Stimulated activated CD8-positive, alpha-beta memory T cell treated with anti-CD3 and anti-CD28 coated beads, Interleukin-4, amount 100 ng/mL, for 48 hours (primary cell): ENCODE measurements around the gene ADAM19.
A peak's percentile ranks its signal among the peaks of the same experiment; 100 is the strongest.

Source experiments
- DNase-seq: peaks from one replicate; pipeline ENCODE4 v3.0.0-alpha.2; 2020

ADAM19 gene

DNA sequence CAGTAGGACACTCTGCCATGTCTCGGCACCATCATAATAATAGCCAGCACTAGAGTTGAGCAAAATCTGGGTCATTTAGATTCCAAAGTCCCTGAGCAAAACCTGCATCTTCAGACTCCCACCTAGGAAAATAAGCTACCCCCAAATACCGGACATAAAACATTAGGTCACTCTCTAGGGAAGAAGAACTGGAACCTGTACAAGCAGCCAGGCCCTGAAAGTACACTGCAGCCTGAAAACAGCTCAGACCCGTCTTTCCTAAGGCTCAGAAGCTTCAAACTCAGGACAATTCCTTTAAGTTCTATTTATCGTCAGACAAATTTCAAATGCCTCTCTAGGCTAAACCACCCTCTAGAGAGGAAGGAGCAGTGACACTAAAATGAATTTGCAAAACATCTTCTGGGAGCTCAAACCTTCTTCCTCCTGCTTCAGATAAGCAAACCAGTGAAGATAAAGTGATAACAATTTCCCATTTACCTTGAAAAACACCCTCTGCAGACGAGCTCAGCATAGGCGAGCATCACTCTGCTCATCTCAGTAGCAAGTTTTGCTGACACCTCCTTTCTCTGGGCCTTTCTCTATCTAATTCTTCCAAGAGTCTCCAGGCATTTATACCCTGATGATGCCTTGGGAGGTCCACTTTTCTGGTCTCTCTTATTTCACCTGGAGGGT lies 34.0 kb downstream of the ADAM19 start:
- DNase-seq: no peak

DNA sequence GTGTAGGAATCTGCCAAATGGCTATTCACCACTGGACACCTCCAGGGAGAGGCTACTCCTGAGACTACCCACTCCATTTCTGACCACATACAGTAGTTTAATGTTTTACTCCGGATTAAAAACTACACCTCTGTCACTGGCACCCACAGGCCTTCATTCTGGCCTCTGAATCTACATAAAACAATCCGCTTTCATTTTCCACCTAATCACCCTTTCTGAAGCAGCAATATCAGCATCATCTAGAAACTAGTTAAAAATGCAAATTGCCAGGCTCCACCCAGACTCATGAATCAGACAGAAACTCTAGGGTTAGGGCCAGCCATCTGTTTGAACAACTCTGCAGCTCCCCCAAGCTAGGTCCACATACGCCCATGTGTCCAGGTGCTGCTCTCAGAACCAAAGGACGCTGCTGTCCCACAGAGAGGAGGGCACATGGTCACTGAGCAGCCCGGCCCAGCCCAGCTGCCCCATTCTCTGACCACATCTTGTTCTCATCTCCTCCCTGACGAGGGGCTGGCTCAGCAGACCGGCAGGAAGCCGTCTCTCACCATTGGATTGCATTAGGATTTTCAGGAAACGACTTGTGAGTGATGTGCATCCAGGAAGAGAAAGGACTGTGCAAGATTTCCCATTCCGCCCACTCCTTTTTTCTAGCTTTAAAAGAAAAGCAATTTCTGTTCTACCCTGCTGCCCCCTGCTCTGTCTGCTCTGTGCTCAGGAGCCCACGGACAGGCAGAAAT lies 34.7 kb downstream of the ADAM19 start:
- peak; percentile 62 for DNase-seq

DNA sequence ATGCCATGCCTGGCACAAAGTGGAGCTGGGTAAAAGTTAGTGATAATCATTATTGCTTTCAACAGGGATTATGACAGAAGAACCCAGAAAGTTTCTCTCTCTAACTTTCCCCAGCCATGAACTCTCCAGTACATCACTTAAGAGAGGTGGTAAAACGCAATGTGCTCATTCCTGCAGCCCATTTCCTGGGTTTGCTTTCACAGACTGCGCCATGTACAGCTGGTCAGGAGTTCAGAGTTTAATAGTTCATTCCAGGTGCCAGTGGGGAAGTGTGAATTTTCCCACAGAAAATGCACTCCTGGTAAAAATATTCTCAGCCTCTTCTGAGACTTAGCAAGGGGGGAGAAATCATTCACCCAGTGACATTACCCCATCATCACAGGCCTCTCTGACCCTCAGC lies 35.5 kb downstream of the ADAM19 start:
- no peak for DNase-seq

DNA sequence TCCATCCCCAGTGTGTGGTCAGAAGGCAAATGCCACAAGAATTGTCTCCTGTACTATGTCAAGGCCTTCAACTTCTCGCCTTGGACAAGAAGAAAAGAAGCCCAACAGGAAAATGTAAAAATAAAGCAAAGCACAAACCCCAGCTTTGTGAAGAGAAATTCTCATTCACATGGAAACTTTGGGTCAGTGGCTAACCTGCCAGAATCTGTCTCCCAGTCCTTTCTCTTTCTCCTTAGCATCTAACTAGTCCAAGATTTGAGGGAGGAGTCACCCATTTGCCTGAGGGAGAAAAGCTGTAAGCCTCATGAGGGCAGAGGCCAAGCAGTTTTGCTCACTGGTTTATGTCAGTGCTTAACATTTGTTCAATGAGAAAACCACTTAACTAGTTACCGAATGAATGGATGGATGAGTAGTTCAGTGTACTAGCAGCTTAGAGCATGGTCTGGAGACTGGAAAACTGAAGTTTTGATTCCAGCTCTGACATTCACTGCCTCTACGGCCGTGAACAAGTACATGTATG lies 36.0 kb downstream of the ADAM19 start:
- DNase-seq: no peak

DNA sequence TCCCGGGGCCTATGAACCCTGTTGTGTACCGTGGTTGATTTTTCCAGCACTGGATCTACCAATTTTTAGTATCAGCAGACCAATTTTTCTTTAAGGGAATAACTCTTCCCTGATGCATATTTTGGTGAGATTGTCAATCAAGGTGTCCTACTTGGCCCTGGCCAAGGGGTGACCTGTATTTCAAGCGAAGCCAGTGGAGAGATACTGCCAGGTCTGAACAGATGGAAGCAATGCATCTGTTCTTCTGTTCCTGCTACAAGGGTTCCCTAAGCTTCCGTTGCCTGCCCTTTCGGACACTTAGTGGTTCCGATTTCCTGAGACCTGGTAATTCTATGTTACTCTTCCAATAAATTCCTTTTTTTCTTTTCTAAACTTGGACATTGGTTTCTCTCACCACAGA lies 37.3 kb downstream of the ADAM19 start:
- no peak for DNase-seq

DNA sequence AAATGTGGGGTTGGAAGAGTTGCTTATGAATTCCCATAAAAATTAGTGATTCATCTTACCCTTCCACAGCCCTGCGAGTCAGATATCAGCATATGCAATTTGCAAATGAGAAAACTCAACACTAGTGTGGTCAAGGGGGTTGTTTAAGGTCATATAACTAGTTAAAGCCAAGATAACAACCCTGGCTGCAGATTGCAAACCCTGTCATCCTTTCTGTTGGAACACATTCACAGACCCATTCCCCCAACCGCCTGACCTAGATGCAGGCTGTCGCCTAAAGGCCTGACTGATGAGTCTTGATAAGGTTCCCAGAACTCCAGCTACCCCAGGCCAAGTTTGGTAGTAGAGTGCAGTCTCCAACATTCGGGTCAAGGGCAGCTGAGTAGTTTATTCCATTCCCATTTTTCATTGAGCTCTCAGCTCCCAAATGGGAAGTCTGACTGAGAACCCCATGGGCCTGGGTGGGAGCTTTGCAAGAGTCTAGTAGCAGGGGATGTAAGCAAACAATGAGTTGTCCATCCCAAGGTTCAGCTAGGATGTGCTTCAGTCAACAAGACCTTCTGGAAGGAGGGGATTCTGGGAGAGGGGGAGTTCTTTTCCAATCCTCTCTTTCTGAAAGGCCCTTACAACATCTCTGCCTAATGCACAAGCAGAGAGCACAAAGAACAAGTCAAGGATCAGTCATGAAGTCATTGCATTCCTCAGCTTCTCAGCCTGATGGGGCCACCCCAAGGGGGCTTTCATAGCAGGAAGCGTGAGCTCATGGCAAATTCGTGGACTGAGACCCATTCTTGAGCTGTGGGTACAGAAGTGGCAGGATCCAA lies 40.3 kb downstream of the ADAM19 start:
- DNase-seq: no peak

DNA sequence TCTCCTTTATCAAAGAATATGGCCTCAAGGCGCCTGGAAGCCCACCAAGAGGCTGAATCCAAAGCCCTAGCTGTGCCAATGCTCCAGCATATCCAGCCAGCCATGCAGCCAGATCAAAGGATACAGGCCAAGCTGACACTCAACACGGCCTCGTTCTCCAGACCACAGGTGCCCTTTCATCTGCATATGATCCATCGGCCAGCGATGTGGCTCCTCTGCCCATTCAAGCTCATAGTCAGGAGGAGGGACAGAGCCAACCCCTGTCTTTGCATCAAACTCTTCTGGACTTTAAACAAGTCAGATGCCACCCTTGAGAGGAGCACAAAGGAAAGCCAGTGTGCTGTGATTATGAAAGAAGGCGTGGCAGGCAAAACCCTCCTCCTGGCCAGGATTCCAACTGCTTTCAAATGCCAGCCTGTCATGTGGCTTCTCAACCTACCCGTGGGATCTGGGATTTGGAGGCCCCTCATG lies 42.5 kb downstream of the ADAM19 start:
- no peak for DNase-seq

DNA sequence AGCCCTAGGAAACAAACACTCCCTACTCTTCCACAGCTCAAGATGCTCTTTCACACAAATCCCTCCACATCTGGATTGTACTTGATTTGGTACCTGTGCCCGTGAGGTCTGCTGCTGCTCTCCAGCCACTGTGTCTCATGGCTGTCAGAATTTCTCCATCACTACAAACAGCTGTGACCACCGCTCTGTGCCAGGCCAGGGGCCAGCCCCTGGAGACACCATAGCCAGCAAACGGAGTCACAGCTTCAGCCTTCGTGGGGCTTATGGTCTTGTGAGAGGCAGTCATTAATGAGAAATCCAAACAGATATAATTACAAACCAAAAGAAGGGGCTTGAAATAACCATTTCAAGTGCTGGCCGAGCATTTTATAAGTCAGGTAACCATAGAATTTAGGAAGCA lies 43.6 kb downstream of the ADAM19 start:
- no peak for DNase-seq

DNA sequence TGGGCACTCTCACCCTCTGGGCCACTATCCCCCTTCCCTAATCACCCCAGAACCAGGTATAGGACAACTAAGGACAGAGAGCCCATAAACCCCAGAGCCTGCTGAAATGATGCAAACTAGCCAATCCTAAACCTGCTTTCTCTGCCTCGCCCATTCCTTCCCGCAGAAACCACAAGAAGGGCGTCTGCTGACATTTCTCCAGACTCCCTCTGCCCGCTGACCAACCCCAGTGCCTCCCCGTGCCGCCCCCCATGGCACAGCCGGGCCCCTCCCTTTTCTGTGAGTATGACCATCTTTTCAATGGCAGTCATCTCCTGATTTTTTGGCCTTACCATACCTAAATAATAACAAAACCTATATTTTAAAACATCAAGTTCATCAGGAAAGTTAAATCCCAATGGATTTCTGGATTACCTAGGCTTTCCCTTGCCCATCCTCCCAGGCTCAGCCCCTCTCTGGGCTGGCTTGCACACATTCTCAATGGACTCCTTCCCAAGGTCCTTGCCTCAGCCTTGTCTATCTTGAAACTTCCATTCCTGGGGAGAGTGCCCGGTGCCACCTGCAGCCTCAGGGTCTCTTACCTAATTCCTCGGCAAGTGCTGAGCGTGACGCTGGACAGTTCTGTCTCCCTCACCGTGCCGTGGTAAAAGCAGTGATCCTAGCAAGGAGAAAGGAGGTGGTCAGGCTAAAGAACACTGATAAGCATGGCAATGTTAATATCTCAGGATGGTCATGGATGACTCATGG lies 45.2 kb downstream of the ADAM19 start:
- DNase-seq: no peak

DNA sequence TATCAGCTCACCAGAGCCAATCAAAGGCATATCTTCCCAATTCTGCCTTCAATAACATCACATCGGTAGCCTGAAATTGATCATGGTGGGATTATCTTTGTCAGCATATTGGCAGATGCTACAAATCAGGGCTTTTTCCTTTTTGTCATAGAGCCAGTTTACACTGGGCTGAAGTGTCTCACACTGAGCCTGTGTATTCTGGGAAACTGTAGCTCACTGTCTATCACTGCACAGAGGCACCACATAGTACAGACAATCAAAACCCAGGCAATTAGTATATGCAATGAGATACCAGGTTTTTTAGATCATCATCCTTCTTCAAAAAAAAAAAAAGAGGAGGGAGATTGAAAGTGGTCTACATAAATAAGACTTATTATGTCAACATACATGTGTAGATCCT lies 46.6 kb downstream of the ADAM19 start:
- DNase-seq: no peak

DNA sequence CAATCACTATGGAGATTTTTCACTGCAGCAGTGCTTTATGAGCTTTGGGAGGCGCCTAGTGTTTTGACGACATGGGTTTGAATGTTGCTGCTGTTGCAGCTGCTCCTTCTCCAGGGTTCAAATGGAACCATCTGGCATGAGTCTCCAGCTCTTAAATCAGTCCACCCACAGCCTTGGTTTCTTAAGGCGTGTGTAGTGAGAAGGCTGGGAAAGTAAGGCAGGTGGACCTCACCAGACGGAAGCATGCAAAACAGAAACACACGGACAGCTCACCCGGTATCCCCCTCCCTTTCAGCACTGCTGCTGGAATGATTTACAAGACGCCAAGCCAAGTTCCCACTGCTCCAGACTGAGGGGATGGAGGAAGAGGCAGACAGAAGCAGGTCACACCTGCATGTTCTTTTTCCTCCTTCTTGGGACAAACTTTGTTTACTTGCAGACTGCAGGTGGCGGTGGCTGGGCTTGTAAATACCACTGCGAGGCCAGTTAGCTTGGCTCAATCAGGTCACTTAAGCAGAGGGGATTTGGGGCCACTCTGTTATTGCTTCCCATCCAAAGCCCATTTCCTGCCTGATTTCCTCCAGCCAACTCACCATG lies 47.4 kb downstream of the ADAM19 start:
- no peak for DNase-seq

DNA sequence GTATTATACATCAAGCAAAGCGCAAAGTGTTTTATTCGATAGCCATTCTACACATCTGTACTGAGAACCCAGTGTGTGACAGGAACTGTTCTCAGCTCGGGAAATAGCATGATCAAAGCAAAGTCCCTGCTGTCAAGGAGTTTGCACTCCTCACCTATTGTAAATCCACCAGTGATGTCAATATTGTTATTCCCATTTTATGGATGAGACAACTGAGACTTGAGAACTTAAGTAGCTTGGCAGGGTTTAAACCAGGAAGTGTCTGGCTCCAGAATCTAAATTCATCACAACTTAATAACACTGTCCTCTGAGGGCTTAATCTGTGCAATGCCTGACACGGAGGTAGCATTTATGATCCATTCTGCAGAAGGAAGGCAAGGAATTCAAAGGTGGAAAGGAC lies 50.7 kb downstream of the ADAM19 start:
- DNase-seq: no peak

DNA sequence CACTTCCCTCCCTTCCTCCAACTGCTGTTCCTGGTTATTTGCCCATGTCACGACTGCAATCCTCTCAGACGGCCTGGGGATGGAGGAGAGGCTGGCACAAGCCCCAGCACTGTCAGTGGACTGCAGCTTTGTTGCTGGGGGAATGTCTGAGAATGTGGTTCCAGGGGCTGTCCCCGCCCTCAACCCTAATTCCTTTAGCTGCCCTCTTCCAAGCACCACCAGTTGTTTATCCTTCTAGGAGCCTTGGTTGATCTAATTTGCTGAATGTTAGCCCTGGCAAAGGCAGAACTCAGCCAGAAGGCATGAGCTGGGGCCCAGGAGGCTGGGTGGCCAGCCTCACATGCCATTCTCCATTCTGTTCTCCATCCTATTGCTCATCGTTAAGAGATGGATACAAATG lies 51.6 kb downstream of the ADAM19 start:
- no peak for DNase-seq

DNA sequence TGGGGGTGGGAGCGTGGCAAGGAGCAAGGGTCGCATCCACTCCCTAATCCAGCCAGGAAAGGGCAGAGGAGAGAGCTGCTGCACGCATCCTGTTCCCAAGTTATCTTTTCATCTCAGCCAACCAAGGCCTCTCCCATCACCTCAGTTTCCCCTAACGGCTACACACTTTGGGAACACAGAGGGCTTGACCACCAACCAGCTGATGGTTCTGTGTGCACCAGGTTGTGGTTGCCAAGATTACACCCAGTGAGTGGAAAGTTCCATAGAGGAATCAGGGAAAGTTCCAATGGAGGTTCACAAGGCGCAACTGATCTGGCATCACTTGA lies 53.9 kb downstream of the ADAM19 start:
- no peak for DNase-seq

DNA sequence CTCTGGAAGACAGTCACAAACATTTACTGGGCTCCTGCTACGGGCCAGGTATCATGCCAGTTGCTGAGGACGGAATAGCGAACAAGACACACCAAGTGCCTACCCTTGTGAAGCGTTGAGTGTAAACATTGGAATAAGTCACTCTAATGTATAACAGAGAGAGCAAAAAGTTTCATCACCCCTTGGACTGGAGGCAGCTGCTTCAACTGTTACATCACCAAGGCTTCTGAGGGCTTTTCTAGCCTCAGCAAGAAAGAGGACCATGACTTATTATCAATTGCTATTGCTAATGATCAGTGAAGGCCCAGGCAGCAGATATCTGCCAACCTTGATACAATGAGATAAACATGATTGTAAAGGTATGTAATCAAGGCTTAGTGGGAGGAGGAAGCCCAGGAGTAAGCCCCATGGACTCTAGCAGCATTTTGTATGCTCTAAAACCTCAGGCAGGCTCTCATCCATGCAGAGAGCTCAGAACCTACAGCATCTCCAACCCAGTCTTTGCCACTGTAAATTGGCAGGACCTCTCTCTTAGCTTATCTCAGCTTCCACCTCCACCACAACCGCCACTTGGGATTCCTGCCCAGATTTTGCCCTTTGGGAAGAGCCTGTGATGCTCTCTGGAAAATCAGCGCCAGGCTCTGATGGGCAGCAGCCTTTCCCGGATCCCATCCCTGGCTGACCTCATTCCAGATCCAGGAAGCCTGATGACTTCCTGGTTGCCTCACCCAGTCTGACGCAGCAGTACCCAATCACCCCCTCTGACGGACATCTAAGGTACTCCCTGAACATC lies 54.5 kb downstream of the ADAM19 start:
- no peak for DNase-seq

DNA sequence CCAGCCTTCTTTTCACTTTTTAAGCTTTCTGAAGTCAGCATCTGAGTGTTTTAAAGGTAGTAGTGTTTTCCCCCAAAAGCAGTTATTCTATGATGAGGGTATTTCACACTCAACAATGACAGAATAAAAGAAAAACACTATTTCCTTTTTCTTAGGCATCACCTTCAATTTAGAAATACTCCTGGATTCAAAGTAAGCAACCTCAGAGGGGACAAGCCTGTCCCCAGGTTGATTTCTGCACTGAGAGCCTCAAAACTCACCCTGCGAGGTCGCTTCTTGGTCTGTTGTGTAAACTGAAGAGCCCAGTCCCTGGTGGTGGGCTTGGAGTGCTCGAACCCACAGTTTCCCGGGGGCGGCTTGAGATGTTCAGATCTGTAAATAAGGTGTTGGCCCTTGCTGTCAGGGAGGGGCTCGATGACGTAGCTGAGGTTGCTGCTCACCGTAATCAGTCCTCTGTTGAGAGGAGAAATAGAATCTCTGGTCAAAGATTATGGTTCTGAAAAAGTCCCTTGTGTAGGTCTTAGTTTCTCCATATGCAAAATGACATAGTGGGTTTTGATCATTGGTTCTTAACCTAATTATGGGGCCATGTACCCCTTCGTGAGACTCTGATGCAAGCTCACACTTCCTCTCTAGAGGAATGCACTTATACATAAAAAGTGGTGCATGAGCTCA lies 55.9 kb downstream of the ADAM19 start:
- DNase-seq: no peak

DNA sequence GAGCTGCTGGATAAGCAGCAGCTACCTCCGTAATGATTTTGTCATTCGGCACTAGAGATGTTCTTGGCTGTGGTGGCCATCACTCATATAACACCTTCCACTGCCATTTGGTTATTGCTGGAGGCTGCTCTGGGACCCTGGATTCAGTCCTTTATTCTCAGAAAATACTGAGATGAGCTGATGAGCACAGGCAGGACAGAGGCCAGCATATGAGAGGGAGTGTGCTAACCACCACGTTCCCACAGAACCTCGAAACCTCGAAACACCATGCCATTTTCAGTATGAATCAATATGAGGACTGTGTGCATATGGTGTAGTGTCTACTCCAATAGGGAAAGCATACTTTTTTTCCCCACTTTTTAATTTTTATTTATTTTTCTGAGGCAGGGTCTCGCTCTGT lies 56.6 kb downstream of the ADAM19 start:
- peak; percentile 53 for DNase-seq

DNA sequence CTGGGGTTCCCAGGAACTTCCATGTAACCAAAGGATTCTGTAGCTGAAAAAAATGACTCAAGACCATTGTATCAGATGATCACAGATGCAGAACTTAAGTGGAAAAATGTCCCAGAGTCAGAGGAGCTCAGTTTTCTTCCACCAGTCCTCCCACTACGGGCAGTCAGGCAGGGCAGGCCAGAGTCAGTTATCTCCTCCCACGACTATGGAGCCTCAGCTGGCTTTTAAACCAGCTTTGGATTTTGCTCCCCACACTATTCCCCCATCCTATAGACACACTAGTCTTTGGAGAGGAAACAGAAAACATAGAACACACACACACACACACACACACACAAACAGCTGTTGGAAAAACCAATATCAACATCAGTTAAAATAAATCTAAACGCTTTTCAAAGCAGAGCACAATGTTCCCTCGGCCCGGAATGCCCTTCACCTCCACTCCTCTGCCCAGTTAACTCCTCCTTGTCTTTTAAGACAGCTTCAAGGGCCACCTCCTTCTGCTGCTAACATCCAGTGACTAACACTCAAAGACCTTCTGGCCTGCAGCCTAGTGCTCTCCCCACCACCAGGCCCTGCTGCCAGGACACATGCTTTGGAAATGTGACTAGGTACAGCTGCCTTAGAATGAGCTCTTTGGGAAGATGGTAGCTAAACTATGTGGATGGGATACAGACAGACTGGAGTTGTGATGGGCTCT lies 58.8 kb downstream of the ADAM19 start:
- DNase-seq: no peak

DNA sequence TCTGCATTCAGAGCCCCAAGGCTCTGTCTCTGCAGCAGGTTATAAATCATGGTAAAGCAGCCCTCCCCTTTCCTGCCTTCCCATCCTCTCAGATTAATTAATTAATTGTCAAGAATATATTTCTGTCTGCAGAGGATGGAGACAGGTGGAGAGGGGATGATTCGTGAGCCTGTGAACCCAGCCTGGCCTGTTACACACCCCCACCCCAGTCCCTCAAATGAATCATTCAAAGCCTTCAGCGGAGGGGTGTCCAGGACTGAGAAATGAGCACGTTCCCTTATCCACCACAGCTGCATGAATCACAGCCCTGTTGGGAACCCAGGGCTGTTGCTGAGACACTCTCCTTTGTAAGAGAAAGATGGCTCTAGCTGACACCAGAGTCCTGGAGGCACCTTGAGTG lies 59.6 kb downstream of the ADAM19 start:
- peak; percentile 62 for DNase-seq

DNA sequence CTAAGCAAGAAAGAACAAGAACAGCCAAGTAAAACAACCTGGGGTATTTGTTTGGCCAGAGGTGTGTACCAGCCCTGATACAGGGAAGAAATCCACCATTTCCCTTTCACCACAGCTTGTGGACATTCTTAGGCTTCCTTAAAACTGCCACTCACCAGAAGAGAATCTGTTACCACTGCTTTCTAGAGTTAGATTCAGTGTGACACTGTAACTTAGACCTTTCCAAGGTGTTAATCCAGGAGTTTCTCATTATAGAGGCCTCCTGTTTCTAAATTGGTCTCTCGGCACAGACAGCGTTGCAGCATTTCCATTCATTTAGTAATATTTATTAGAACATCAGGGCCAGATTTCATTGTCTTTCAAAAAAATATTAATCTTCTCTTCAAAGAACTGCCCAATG lies 60.6 kb downstream of the ADAM19 start:
- no peak for DNase-seq
